NAMALWA (cell line): ENCODE data around the gene KLRF1.

Experiments used
- DNase-seq: peaks from one replicate; pipeline ENCODE4 v3.0.0-alpha.2; 2015; ENCODE audit warnings: low spot score

The KLRF1 gene

GRCh38 chr12:9827209-9827888 is at the start of gene KLRF1:
Gene KLRF1 (plus strand): TSS chr12:9827481. CDS start chr12:9827545, 64 bp downstream.
- DNase-seq: no peak

- DNase-seq: no peak
Observed at GRCh38 chr12:9779209-9779608, 48.1 kb upstream of the KLRF1 start.

GRCh38 chr12:9781360-9781759 is 45.9 kb upstream of the KLRF1 start:
- DNase-seq: no peak

GRCh38 chr12:9782547-9783382 is 44.5 kb upstream of the KLRF1 start:
- no peak for DNase-seq

- no peak for DNase-seq
Observed at GRCh38 chr12:9784326-9784725, 43.0 kb upstream of the KLRF1 start.

- no peak for DNase-seq
Observed at GRCh38 chr12:9784816-9785215, 42.5 kb upstream of the KLRF1 start.

- DNase-seq: no peak
Observed at GRCh38 chr12:9786726-9787717, 40.3 kb upstream of the KLRF1 start.

- DNase-seq: no peak
Observed at GRCh38 chr12:9792185-9792900, 34.9 kb upstream of the KLRF1 start.

GRCh38 chr12:9792961-9793617 is 34.2 kb upstream of the KLRF1 start:
- DNase-seq: no peak

- peak; percentile 61 for DNase-seq
Observed at GRCh38 chr12:9793779-9794395, 33.4 kb upstream of the KLRF1 start.

GRCh38 chr12:9794484-9795093 is 32.7 kb upstream of the KLRF1 start:
- DNase-seq: peak; percentile 33

- DNase-seq: no peak
Observed at GRCh38 chr12:9795945-9796344, 31.3 kb upstream of the KLRF1 start.

GRCh38 chr12:9796346-9796745 is 30.9 kb upstream of the KLRF1 start:
- no peak for DNase-seq

- no peak for DNase-seq
Observed at GRCh38 chr12:9796971-9797370, 30.3 kb upstream of the KLRF1 start.

GRCh38 chr12:9797722-9798619 is 29.3 kb upstream of the KLRF1 start:
- DNase-seq: peak; percentile 92

GRCh38 chr12:9799961-9800360 is 27.3 kb upstream of the KLRF1 start:
- no peak for DNase-seq

- no peak for DNase-seq
Observed at GRCh38 chr12:9805883-9806282, 21.4 kb upstream of the KLRF1 start.

GRCh38 chr12:9806714-9807113 is 20.6 kb upstream of the KLRF1 start:
- DNase-seq: no peak

- no peak for DNase-seq
Observed at GRCh38 chr12:9808504-9808903, 18.8 kb upstream of the KLRF1 start.
